Upper lobe of left lung (tissue), 6 donors: ENCODE results near the gene SHQ1. TPM values are rescaled to one million over a fixed set of nuclear protein-coding genes. Genes with fewer than 3 reads are reported as not detected.

Experiments
- ATAC-seq, 2 donors: fragments of 200-7000 bp; cut with Tn5 transposase; one replicate each; pipeline ENCODE4 v1.9.1; 2022; ENCODE audit warnings: mild to moderate bottlenecking in 2 of 2, moderate library complexity in 2 of 2; ENCODE audit not compliant: low FRiP score in 2 of 2
- DNase-seq, 2 donors: peaks; one replicate each; pipeline ENCODE4 v3.0.0-alpha.2; 2019 to 2020
- H3K27ac ChIP-seq, 4 donors: fragments of 200-600 bp; sonication (generic); one replicate each; pipeline ENCODE4 v1.5.1; 2016 to 2019
- H3K27me3 ChIP-seq, 4 donors: fragments of 200-600 bp; sonication (generic); one replicate each; pipeline ENCODE4 v1.5.1; 2017 to 2019
- H3K36me3 ChIP-seq, 4 donors: fragments of 200-600 bp; sonication (generic); one replicate each; pipeline ENCODE4 v1.5.1; 2016 to 2019
- H3K4me1 ChIP-seq, 4 donors: fragments of 200-600 bp; sonication (generic); one replicate each; pipeline ENCODE4 v1.5.1; 2018 to 2019
- H3K4me3 ChIP-seq, 4 donors: fragments of 200-600 bp; sonication (generic); one replicate each; pipeline ENCODE4 v1.5.1; 2017 to 2019; ENCODE audit warnings: mild to moderate bottlenecking in 2 of 4, moderate library complexity in 1 of 4
- H3K9me3 ChIP-seq, 4 donors: fragments of 200-600 bp; sonication (generic); one replicate each; pipeline ENCODE4 v1.5.1; 2018 to 2019
- CTCF ChIP-seq, 6 experiments: fragments of 450-650 bp in 4 of 6; fragments of 200-600 bp in 2 of 6; sonication (generic) in 2 of 6; IDR thresholded peaks; one replicate each; pipeline ENCODE4 v1.5.1; 2016 to 2019; ENCODE audit warnings: antibody characterized with exemption in 6 of 6
- EP300 ChIP-seq, 4 donors: sonication (generic); formaldehyde crosslinking; IDR thresholded peaks; one replicate each; pipeline ENCODE4 v1.5.1; 2017; ENCODE audit warnings: antibody characterized with exemption in 4 of 4, control low read depth in 2 of 4
- POLR2A ChIP-seq, 4 donors: fragments of 450-650 bp; IDR thresholded peaks; one replicate each; pipeline ENCODE4 v1.5.1; 2016 to 2017; ENCODE audit warnings: antibody characterized with exemption in 4 of 4, mild to moderate bottlenecking in 2 of 4
- POLR2AphosphoS5 ChIP-seq, 2 donors: sonication (generic); formaldehyde crosslinking; IDR thresholded peaks; one replicate each; pipeline ENCODE4 v1.5.1; 2017; ENCODE audit warnings: antibody characterized with exemption in 2 of 2
- WGBS, 2 donors: methylation state at CpG; one replicate each; pipeline ENCODE4 v1.1.5; 2017 to 2018; 5-methylcytosine and 5-hydroxymethylcytosine counted together
- total RNA-seq, 6 donors: library from RNA; depleted of rRNA in 4 of 6; stranded (reverse); fragments of >200 nt in 4 of 6; gene quantifications; one replicate each; pipeline versions ENCODE4 v1.1.0 to v1.2.1, GENCODE V29; 2016 to 2021
- donor health status: DM: no; HTN: no; CAD: no; lungs with moderate emphysema.
- donor health status: DM: no; HTN: yes; CAD: no; lungs with severe emphysema.

The SHQ1 gene
- total RNA-seq, 6 donors from 2014 or later: 12.0 to 31.4 (median 19.3) TPM

GRCh38 chr3:72728329-72728889 lies 119.8 kb downstream of the SHQ1 start:
- ATAC-seq (no peak), DNase-seq (no peak)
- 79 to 91% methylated on average over 1 to 6 of the region's 6 CpGs for WGBS, 2 donors
- no peak overlapping the region for H3K4me3 ChIP-seq
- peaks cover 0 to 10% (median 8%) of the 10 kb centered on the region in 4 donors for H3K9me3 ChIP-seq
- H3K27me3 ChIP-seq: no peaks in the 10 kb centered on the region
- TF ChIP-seq POLR2A (IDR thresholded peaks at IDR 0.05) (no peak), EP300 (IDR thresholded peaks at IDR 0.05) (no peak), POLR2AphosphoS5 (IDR thresholded peaks at IDR 0.05) (no peak), CTCF (IDR thresholded peaks at IDR 0.05) (no peak)
- H3K36me3 ChIP-seq: no peaks in the 10 kb centered on the region
- no peak overlapping the region for H3K27ac ChIP-seq
- peaks cover 0 to 4% (median 0%) of the 10 kb centered on the region in 4 donors for H3K4me1 ChIP-seq

- H3K27me3 ChIP-seq: no peaks in the 10 kb centered on the region
- H3K36me3 ChIP-seq: no peaks in the 10 kb centered on the region
- no peak for DNase-seq
- H3K4me1 ChIP-seq: peaks cover 0 to 4% (median 0%) of the 10 kb centered on the region in 4 donors
- H3K27ac ChIP-seq: no peak overlapping the region
- TF ChIP-seq POLR2AphosphoS5 (IDR thresholded peaks at IDR 0.05) (no peak), EP300 (IDR thresholded peaks at IDR 0.05) (no peak), CTCF (IDR thresholded peaks at IDR 0.05) (no peak), POLR2A (IDR thresholded peaks at IDR 0.05) (no peak)
- no peak overlapping the region for H3K4me3 ChIP-seq
- WGBS, 2 donors: 69 to 79% methylated on average over 7 of the region's 7 CpGs
- ATAC-seq: no peak
- peaks cover 0 to 4% (median 2%) of the 10 kb centered on the region in 4 donors for H3K9me3 ChIP-seq
Measured at GRCh38 chr3:72727726-72728125, 120.5 kb downstream of the SHQ1 start.

- 32 to 44% methylated on average over 6 of the region's 6 CpGs for WGBS, 2 donors
- Histone ChIP-seq H3K9me3 (no peaks in the 10 kb centered on the region), H3K27me3 (no peaks in the 10 kb centered on the region), H3K27ac (no peak overlapping the region), H3K4me1 (peaks cover 0 to 4% (median 0%) of the 10 kb centered on the region in 4 donors), H3K36me3 (no peaks in the 10 kb centered on the region), H3K4me3 (no peak overlapping the region)
- ATAC-seq: no peak
- no peak for TF ChIP-seq POLR2A (IDR thresholded peaks at IDR 0.05)
- TF ChIP-seq EP300 (IDR thresholded peaks at IDR 0.05): no peak
- no peak for TF ChIP-seq CTCF (IDR thresholded peaks at IDR 0.05)
- TF ChIP-seq POLR2AphosphoS5 (IDR thresholded peaks at IDR 0.05): no peak
- DNase-seq: no peak
Measured at GRCh38 chr3:72727172-72727571, 121.1 kb downstream of the SHQ1 start.

- 96 to 98% methylated on average over 6 of the region's 6 CpGs for WGBS, 2 donors
- TF ChIP-seq POLR2AphosphoS5 (IDR thresholded peaks at IDR 0.05) (no peak), EP300 (IDR thresholded peaks at IDR 0.05) (no peak), CTCF (IDR thresholded peaks at IDR 0.05) (no peak), POLR2A (IDR thresholded peaks at IDR 0.05) (no peak)
- no peak for ATAC-seq
Measured at GRCh38 chr3:72725229-72725628, 123.0 kb downstream of the SHQ1 start.

GRCh38 chr3:72724070-72724469 lies 124.2 kb downstream of the SHQ1 start:
- DNase-seq: no peak
- H3K4me3 ChIP-seq: no peak overlapping the region
- WGBS, 2 donors: 92 to 93% methylated on average over 10 of the region's 10 CpGs
- peaks cover 0 to 4% (median 0%) of the 10 kb centered on the region in 4 donors for H3K4me1 ChIP-seq
- H3K9me3 ChIP-seq: no peaks in the 10 kb centered on the region
- TF ChIP-seq POLR2AphosphoS5 (IDR thresholded peaks at IDR 0.05) (no peak), CTCF (IDR thresholded peaks at IDR 0.05) (no peak), EP300 (IDR thresholded peaks at IDR 0.05) (no peak)
- ATAC-seq: no peak
- no peak overlapping the region for H3K27ac ChIP-seq
- H3K27me3 ChIP-seq: no peaks in the 10 kb centered on the region
- no peaks in the 10 kb centered on the region for H3K36me3 ChIP-seq

More at GRCh38 chr3:72725229-72725628, 123.0 kb downstream of the SHQ1 start:
- H3K36me3 ChIP-seq: no peaks in the 10 kb centered on the region
- no peak overlapping the region for H3K4me3 ChIP-seq
- no peaks in the 10 kb centered on the region for H3K9me3 ChIP-seq
- DNase-seq: no peak
- H3K27me3 ChIP-seq: no peaks in the 10 kb centered on the region
- no peak overlapping the region for H3K27ac ChIP-seq
- peaks cover 0 to 4% (median 0%) of the 10 kb centered on the region in 4 donors for H3K4me1 ChIP-seq
